Natural killer cell (primary cell): Measurements from ENCODE around the gene NOTUM. TPM values are rescaled to one million over a fixed set of nuclear protein-coding genes. Genes with fewer than 3 reads are reported as not detected.

ENCODE experiments used
- ATAC-seq, 3 donors: fragments of 150-1000 bp in 2 of 3; fragments of 200-7000 bp in 1 of 3; cut with Tn5 transposase; 1 replicate in 1 of 3; 2 replicates in 2 of 3; pipeline ENCODE4 v1.10.0; 2021; ENCODE audit warnings: mild to moderate bottlenecking in 2 of 3, moderate library complexity in 2 of 3
- DNase-seq, 2 donors: peaks; one replicate each; pipeline versions ENCODE4 v3.0.0 to v3.0.0-alpha.2; 2013 to 2021; ENCODE audit warnings: mixed read lengths in 1 of 2
- H3K27ac ChIP-seq: one replicate; pipeline ENCODE4 v1.5.1; 2013; ENCODE audit warnings: mild to moderate bottlenecking, low read length
- H3K27me3 ChIP-seq: one replicate; pipeline ENCODE4 v1.6.1; 2013; ENCODE audit warnings: low read length; ENCODE audit not compliant: control insufficient read depth, insufficient read depth
- H3K36me3 ChIP-seq: one replicate; pipeline ENCODE4 v1.6.1; 2013; ENCODE audit warnings: low read length; ENCODE audit not compliant: control insufficient read depth, insufficient read depth
- H3K4me1 ChIP-seq: one replicate; pipeline ENCODE4 v1.6.1; 2013; ENCODE audit warnings: low read length; ENCODE audit not compliant: control insufficient read depth, insufficient read depth
- H3K4me3 ChIP-seq: one replicate; pipeline ENCODE4 v1.5.1; 2013; ENCODE audit warnings: low read length
- H3K9me3 ChIP-seq: one replicate; pipeline ENCODE4 v1.6.1; 2013; ENCODE audit warnings: low read length; ENCODE audit not compliant: control insufficient read depth, insufficient read depth
- H3K27ac Mint-ChIP-seq, 2 donors: one replicate each; pipeline ENCODE4 v1.8.0; 2022; ENCODE audit warnings: mild to moderate bottlenecking in 2 of 2, mixed read lengths in 2 of 2, moderate library complexity in 1 of 2
- H3K27me3 Mint-ChIP-seq, 2 donors: one replicate each; pipeline ENCODE4 v1.8.0; 2022; ENCODE audit warnings: low read depth in 2 of 2, mixed read lengths in 2 of 2
- H3K36me3 Mint-ChIP-seq: one replicate; pipeline ENCODE4 v1.8.0; 2022; ENCODE audit warnings: mixed read lengths
- H3K4me1 Mint-ChIP-seq, 2 donors: one replicate each; pipeline ENCODE4 v1.8.0; 2022; ENCODE audit warnings: mixed read lengths in 2 of 2
- H3K4me3 Mint-ChIP-seq: one replicate; pipeline ENCODE4 v1.8.0; 2022; ENCODE audit warnings: mild to moderate bottlenecking, moderate library complexity, mixed read lengths
- H3K9me3 Mint-ChIP-seq, 2 donors: one replicate each; pipeline ENCODE4 v1.8.0; 2022; ENCODE audit warnings: mixed read lengths in 2 of 2
- WGBS: methylation state at CpG from one replicate; pipeline ENCODE4 v1.1.7; 2013; ENCODE audit warnings: missing lambda C conversion rate; ENCODE audit not compliant: insufficient coverage; 5-methylcytosine and 5-hydroxymethylcytosine counted together
- intact Hi-C: fragments of 100-400 bp; cut with micrococcal nuclease; formaldehyde crosslinking; loops from one replicate; pipeline ENCODE4 v1.14.2; 2022
- total RNA-seq, 4 donors: library from RNA; stranded (reverse); fragments of 120-200 nt in 1 of 4; gene quantifications; one replicate each; pipeline versions ENCODE4 v1.2.3 to v1.2.4, GENCODE V29; 2013 to 2022
- TF ChIP-seq, protein P1 (sequence below): fragments of 200-600 bp; IDR thresholded peaks from one replicate; pipeline ENCODE4 v1.8.0; 2022; ENCODE audit warnings: antibody characterized with exemption

The NOTUM gene
- total RNA-seq, 3 donors from 2014 or later (not counting 1 experiment from before 2014, with no cell fraction given): not detected

DNA sequence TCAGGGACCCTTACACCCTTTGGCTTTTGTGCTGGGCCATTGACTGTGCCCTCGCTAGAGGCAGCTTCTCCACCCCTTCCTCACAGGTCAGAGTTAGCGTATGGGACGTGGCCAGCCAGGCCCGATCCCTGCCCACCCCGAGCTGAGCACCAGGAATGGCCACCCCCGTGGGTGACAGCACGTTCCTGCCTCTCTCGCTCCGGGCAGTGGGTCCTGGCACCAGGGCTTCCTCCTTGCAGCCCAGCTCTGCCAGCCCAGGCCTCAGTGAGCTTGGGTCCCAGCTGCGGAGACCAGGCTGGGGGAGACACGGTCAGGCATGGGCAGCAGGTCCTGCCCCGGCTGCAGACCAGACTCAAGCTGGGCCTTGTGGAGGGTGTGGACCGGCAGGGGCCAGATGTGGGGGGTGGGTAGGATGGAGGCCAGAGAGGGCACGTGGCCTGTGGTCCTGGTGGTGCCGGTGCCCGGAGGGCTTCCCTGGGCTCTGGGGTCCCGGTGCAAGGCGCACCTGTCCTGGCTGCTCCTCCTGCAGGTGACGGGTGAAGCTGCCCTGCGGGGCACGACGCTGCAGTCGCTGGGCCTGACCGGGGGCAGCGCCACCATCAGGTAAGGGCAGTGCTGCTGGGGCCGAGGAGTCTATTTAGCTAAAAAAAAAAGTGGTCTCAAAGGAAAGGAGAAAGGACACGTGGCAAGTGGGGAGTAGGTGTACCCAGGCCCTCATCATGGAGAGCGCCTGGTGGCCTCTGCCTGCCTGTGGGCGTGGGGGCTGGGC lies 34.7 kb upstream of the NOTUM start:
- H3K27ac Mint-ChIP-seq: no peak overlapping the region
- TF ChIP-seq, protein P1, sequence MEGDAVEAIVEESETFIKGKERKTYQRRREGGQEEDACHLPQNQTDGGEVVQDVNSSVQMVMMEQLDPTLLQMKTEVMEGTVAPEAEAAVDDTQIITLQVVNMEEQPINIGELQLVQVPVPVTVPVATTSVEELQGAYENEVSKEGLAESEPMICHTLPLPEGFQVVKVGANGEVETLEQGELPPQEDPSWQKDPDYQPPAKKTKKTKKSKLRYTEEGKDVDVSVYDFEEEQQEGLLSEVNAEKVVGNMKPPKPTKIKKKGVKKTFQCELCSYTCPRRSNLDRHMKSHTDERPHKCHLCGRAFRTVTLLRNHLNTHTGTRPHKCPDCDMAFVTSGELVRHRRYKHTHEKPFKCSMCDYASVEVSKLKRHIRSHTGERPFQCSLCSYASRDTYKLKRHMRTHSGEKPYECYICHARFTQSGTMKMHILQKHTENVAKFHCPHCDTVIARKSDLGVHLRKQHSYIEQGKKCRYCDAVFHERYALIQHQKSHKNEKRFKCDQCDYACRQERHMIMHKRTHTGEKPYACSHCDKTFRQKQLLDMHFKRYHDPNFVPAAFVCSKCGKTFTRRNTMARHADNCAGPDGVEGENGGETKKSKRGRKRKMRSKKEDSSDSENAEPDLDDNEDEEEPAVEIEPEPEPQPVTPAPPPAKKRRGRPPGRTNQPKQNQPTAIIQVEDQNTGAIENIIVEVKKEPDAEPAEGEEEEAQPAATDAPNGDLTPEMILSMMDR: no peak
- Histone ChIP-seq H3K4me1 (no peaks in the 10 kb centered on the region), H3K4me3 (no peak overlapping the region), H3K9me3 (no peaks in the 10 kb centered on the region), H3K36me3 (peaks cover 3% of the 10 kb centered on the region), H3K27ac (no peak overlapping the region), H3K27me3 (no peaks in the 10 kb centered on the region)
- H3K27me3 Mint-ChIP-seq: no peaks in the 10 kb centered on the region
- intact Hi-C loops: no loop called here
- H3K36me3 Mint-ChIP-seq: no peaks in the 10 kb centered on the region
- peaks cover 2% of the 10 kb centered on the region in 2 donors for H3K4me1 Mint-ChIP-seq
- ATAC-seq: no peak
- 96% methylated on average over 29 of the region's 29 CpGs for whole genome bisulfite sequencing
- H3K4me3 Mint-ChIP-seq: no peak overlapping the region
- no peaks in the 10 kb centered on the region for H3K9me3 Mint-ChIP-seq
- DNase-seq: no peak

DNA sequence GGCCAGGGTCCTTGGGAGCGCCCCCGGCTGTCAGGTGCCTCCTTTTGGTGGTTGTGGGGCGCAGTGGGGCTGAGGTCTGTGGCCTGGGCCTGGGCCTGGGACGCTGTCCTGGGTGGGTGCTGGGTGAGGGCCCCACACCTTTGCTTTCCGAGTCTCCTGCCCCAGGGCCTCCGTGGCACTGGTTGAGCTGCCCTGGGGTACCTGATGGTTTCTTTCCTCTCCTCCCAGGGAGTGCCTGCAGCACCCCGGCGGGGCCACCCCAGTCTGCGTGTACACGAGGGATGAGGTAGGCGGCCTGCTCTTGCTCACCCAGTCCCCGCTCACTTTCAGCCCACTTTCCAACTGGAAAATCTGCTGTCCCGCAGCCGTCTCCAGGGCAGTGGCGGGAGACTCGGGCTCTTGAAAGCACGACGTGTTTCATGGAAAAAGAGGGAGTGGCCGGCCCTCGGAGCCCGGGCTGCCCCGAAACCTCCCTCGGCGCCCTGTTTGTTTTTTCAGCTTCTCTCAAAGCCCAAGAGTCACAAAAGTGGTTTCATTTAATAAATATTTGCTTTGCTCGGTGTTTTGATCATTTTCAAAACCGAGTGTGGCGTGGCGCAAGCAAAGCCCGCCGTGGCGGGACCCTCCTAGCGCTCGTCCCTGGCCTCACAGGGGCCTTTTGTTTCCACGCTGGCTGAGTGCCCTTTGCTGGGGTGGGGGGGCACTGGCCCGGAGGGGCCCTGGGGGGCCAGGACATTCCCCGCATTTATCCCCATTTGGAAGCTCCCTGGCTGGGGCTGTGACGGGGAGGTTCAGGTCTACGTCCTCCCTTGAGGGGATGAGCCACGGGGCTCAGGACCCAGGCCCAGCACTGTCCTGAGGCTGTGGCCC lies 33.8 kb upstream of the NOTUM start:
- Histone ChIP-seq H3K4me1 (no peaks in the 10 kb centered on the region), H3K27me3 (no peaks in the 10 kb centered on the region), H3K27ac (no peak overlapping the region), H3K36me3 (peaks cover 3% of the 10 kb centered on the region), H3K4me3 (no peak overlapping the region), H3K9me3 (no peaks in the 10 kb centered on the region)
- intact Hi-C loops: no loop called here
- H3K27ac Mint-ChIP-seq: no peak overlapping the region
- no peak overlapping the region for H3K4me3 Mint-ChIP-seq
- TF ChIP-seq, protein P1: no peak
- H3K36me3 Mint-ChIP-seq: no peaks in the 10 kb centered on the region
- H3K4me1 Mint-ChIP-seq: peaks cover 4 to 6% of the 10 kb centered on the region in 2 donors
- ATAC-seq: no peak
- DNase-seq: no peak
- WGBS: 98% methylated on average over 39 of the region's 39 CpGs
- H3K9me3 Mint-ChIP-seq: no peaks in the 10 kb centered on the region
- no peaks in the 10 kb centered on the region for H3K27me3 Mint-ChIP-seq

DNA sequence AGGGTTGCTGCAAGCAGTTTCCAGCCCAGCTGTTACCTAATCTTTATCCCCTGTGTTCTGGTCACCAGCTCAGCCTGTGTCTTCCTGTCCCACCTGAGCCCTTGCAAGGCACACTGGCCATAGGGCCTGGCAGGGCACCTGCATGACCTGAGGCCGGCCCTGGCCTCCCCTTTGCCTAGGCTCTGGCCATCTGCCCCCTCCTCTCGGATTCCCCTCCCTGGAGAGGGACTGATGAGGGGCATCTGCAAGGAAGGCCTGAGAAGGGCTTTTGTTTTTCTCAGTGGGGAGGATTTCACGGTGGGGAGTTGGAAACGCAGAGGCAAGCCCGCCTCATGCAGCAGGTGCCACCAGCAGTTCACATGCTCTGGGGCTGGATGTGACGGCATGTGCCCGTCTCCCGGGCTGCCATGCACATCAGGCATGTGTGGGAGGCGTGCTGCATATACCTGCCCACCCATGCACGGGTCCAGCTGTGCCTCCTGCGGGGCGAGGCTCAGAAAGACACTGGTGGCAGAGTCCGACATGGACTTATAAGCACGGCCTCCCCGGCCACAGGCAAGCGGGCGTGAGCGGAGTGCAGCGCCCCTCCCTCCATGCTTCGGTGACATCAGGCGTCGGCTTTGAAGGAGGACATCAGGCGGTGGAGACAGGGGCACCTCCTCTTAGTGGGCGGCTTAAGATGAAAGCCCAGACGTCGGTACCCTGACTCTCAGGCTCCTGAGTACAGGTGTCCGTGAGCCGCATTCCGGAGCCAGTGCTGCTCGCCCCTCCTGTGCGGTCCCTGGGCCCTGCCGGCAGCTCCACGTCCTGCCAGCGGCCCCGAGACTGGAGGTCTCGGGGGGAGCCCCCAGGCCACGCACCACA lies 33.0 kb upstream of the NOTUM start:
- Mint-ChIP-seq H3K36me3 (no peaks in the 10 kb centered on the region), H3K4me3 (no peak overlapping the region), H3K9me3 (no peaks in the 10 kb centered on the region), H3K4me1 (peaks cover 4 to 6% of the 10 kb centered on the region in 2 donors), H3K27ac (no peak overlapping the region), H3K27me3 (no peaks in the 10 kb centered on the region)
- H3K9me3 ChIP-seq: no peaks in the 10 kb centered on the region
- H3K27ac ChIP-seq: no peak overlapping the region
- H3K27me3 ChIP-seq: no peaks in the 10 kb centered on the region
- intact Hi-C loops: no loop called here
- H3K4me1 ChIP-seq: no peaks in the 10 kb centered on the region
- TF ChIP-seq, protein P1: no peak
- no peak overlapping the region for H3K4me3 ChIP-seq
- H3K36me3 ChIP-seq: peaks cover 3% of the 10 kb centered on the region
- DNase-seq (no peak), ATAC-seq (no peak)
- WGBS: 96% methylated on average over 36 of the region's 37 CpGs
